ENCODE results near the gene CARMIL1.

The CARMIL1 gene

GRCh38 chr6:25327432-25327831 lies 48.3 kb downstream of the CARMIL1 start:
- TF ChIP-seq ZNF626 (tag by site-specific recombination; IDR thresholded peaks at IDR 0.05) (no peak), ZNF391 (tag by site-specific recombination; IDR thresholded peaks at IDR 0.05; ENCODE audit: borderline replicate concordance, low read depth) (no peak), PRDM10 (tag by site-specific recombination; IDR thresholded peaks at IDR 0.05) (no peak), ZNF114 (tag by site-specific recombination; IDR thresholded peaks at IDR 0.05) (no peak), ZBTB17 (tag by site-specific recombination; IDR thresholded peaks at IDR 0.05) (no peak), ZNF830 (tag by site-specific recombination; IDR thresholded peaks at IDR 0.05; ENCODE audit: low read depth) (no peak), ZNF610 (tag by site-specific recombination; IDR thresholded peaks at IDR 0.05; ENCODE audit: borderline replicate concordance) (no peak), ZNF791 (tag by site-specific recombination; IDR thresholded peaks at IDR 0.05) (no peak)
- TF ChIP-seq, protein P1, sequence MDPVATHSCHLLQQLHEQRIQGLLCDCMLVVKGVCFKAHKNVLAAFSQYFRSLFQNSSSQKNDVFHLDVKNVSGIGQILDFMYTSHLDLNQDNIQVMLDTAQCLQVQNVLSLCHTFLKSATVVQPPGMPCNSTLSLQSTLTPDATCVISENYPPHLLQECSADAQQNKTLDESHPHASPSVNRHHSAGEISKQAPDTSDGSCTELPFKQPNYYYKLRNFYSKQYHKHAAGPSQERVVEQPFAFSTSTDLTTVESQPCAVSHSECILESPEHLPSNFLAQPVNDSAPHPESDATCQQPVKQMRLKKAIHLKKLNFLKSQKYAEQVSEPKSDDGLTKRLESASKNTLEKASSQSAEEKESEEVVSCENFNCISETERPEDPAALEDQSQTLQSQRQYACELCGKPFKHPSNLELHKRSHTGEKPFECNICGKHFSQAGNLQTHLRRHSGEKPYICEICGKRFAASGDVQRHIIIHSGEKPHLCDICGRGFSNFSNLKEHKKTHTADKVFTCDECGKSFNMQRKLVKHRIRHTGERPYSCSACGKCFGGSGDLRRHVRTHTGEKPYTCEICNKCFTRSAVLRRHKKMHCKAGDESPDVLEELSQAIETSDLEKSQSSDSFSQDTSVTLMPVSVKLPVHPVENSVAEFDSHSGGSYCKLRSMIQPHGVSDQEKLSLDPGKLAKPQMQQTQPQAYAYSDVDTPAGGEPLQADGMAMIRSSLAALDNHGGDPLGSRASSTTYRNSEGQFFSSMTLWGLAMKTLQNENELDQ (tag by site-specific recombination; IDR thresholded peaks at IDR 0.05; ENCODE audit: low read depth) = no peak
- Histone ChIP-seq H3K36me3 (ENCODE audit: control insufficient read depth in 2 of 2, insufficient read depth in 1 of 2, low read length in 2 of 2) (no peaks in the 10 kb centered on the region), H3K4me1 (ENCODE audit: control insufficient read depth, insufficient read depth, low read length) (peaks cover 15% of the 10 kb centered on the region), H3K27ac (ENCODE audit: extremely low read depth, low read depth, low read length) (no peak overlapping the region), H3K9me3 (ENCODE audit: control insufficient read depth, insufficient read depth, low read depth, low read length) (no peaks in the 10 kb centered on the region), H3K4me3 (ENCODE audit: low read depth, low read length) (no peak overlapping the region)
- CTCF ChIA-PET = interaction anchor here (0.5 to 1.1 kb wide), 5 partner anchors 11 to 391 kb away, joined by 3 to 4 read pairs (median 3); no protein-coding TSS in a partner anchor
- POLR2A ChIA-PET = no interaction called here

- Histone ChIP-seq H3K4me3 (ENCODE audit: low read depth, low read length) (no peak overlapping the region), H3K9me3 (ENCODE audit: control insufficient read depth, insufficient read depth, low read depth, low read length) (no peaks in the 10 kb centered on the region), H3K4me1 (ENCODE audit: control insufficient read depth, insufficient read depth, low read length) (peaks cover 16% of the 10 kb centered on the region), H3K36me3 (ENCODE audit: control insufficient read depth in 2 of 2, insufficient read depth in 1 of 2, low read length in 2 of 2) (no peaks in the 10 kb centered on the region), H3K27ac (ENCODE audit: extremely low read depth, low read depth, low read length) (no peak overlapping the region)
- no peak for TF ChIP-seq ZFHX2 (tag by site-specific recombination; conservative IDR thresholded peaks at IDR 0.05)
- TF ChIP-seq ZNF274 (IDR thresholded peaks at IDR 0.05; ENCODE audit: low read length) = no peak
- no peak for TF ChIP-seq ZNF274 (tag by site-specific recombination; IDR thresholded peaks at IDR 0.05; ENCODE audit: borderline replicate concordance)
- no peak for TF ChIP-seq ZNF473 (tag by site-specific recombination; IDR thresholded peaks at IDR 0.05)
- TF ChIP-seq KLF7 (tag by site-specific recombination; IDR thresholded peaks at IDR 0.05; ENCODE audit: borderline replicate concordance) = no peak
- TF ChIP-seq ATF2 (tag by site-specific recombination; IDR thresholded peaks at IDR 0.05; ENCODE audit: low read depth) = peak; percentile 21; the same call in 1 of the 2 replicates
- TF ChIP-seq ZBTB17 (tag by site-specific recombination; IDR thresholded peaks at IDR 0.05) = no peak
- TF ChIP-seq ZNF416 (tag by site-specific recombination; IDR thresholded peaks at IDR 0.05) = no peak
- TF ChIP-seq GLI4 (tag by site-specific recombination; IDR thresholded peaks at IDR 0.05) = no peak
- POLR2A ChIA-PET = no interaction called here
- CTCF ChIA-PET = interaction anchor here (1.0 to 1.3 kb wide), 2 partner anchors 51 to 63 kb away, joined by 4 read pairs; no protein-coding TSS in a partner anchor
Measured at GRCh38 chr6:25329161-25329817, 50.1 kb downstream of the CARMIL1 start.
